Fibroblast of pulmonary artery (primary cell): ENCODE data around the gene TASP1.
"Not testable (repeated sequence)": the region's sequence is repeated elsewhere in the genome, so short reads cannot be mapped to it uniquely, and the experiment has no call there.

Experiments
- DNase-seq: peaks from one replicate; pipeline ENCODE4 v3.0.0-alpha.2; 2010; ENCODE audit warnings: low read depth
- H3K4me3 ChIP-seq: replicated peaks from 2 replicates; pipeline ENCODE4 v1.5.1; 2011; ENCODE audit warnings: low read depth, mild to moderate bottlenecking, control low read depth, low read length, moderate library complexity
- CTCF ChIP-seq: IDR thresholded peaks from 2 replicates; pipeline ENCODE4 v1.5.1; 2011; ENCODE audit warnings: mild to moderate bottlenecking, control low read depth, low read length, inconsistent platforms; ENCODE audit errors: missing control alignments

Gene TASP1

DNA sequence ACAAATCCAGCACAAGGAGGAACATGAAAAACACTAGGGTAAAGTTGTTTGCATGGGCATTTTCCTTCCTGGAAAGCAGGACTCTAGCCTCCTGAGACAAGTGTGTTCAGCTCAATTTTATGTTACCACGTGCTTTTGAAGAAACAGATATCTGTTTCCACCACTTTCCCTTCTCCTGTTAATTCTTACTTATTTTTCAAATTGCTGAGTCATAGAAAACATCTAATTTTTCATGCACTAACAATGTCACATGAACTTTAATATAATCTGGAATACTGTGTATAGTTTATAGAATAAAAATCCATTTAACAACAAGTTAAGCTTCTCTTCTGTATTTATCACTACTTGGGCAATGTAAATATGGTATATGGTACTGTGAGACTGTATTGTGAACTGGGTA is 243.5 kb downstream of the TASP1 start:
- TF ChIP-seq CTCF, result no peak
- DNase-seq, result no peak
- no peak overlapping the region for H3K4me3 ChIP-seq

DNA sequence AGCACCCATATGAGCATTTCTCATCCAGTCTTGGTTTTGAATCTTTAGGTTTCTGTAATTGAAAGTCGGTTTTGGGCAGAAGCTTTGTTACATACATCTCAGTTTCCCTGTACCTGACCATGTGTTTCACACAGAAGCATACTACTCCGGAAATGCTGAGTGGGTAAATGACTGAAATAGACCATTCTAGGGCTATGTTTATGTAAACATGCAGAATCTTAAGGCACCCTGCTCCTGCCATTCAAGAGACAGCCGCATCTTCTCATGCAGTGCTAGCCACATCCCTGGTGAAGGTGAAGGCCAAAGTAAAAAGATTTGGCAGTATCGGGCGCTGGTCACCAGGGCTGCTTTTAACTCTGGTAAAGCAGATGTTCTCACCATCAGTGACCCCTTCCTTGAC is 246.3 kb downstream of the TASP1 start:
- TF ChIP-seq CTCF, result no peak

GRCh38 chr20:13389115-13389514 is 249.6 kb downstream of the TASP1 start:
- no peak for TF ChIP-seq CTCF
- H3K4me3 ChIP-seq, result no peak overlapping the region
- no peak for DNase-seq

More for the DNA sequence above, 246.3 kb downstream of the TASP1 start:
- DNase-seq, result no peak
- H3K4me3 ChIP-seq, result no peak overlapping the region

GRCh38 chr20:13384132-13384531 is 254.6 kb downstream of the TASP1 start:
- TF ChIP-seq CTCF, result no peak
- no peak overlapping the region for H3K4me3 ChIP-seq

GRCh38 chr20:13382786-13383185 is 255.9 kb downstream of the TASP1 start:
- TF ChIP-seq CTCF, result no peak
- H3K4me3 ChIP-seq, result no peak overlapping the region
- DNase-seq, result no peak

More at GRCh38 chr20:13384132-13384531, 254.6 kb downstream of the TASP1 start:
- DNase-seq, result no peak

- H3K4me3 ChIP-seq, DNase-seq: not testable (repeated sequence)
Observed at GRCh38 chr20:13380497-13381229, 258.1 kb downstream of the TASP1 start.

DNA sequence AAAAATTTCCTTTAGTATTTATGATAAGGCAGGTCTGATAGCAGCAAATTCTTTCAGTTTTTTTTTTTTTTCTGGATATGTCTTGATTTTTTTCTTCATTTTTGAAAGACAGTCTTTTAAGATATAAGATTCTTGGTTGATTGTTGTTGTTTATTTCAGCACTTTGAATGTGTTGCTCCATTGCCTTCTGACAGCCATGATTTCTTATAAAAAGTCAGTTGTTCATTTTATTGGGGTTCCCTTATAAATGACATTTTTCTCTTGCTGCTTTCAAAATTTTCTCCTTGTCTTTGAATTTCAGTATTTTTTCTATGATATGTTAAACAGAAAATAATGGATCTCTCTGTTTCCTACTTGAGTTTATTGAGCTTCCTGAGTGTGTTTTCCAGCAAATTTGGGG is 265.3 kb downstream of the TASP1 start:
- TF ChIP-seq CTCF, result no peak
- H3K4me3 ChIP-seq, result no peak overlapping the region
- no peak for DNase-seq
